IMR-90 (cell line): Measurements from ENCODE around the gene SMC1B. TPM values are rescaled to one million over a fixed set of nuclear protein-coding genes. Genes with fewer than 3 reads are reported as not detected.

Experiments
- ATAC-seq: fragments of 200-7000 bp; cut with Tn5 transposase; 2 replicates; pipeline ENCODE4 v1.9.1; 2020; ENCODE audit warnings: low read depth, mild to moderate bottlenecking, moderate library complexity
- BruUV-seq: library from RNA; stranded (reverse); fragments of 400-500 nt; replicated peaks from 2 replicates; lab custom pipeline; 2021; lab: Mats Ljungman, UMichigan
- CTCF ChIA-PET: fragments of 300-600 bp; formaldehyde crosslinking; extraction: SDS; loops from one replicate; lab custom pipeline; 2021; ENCODE audit warnings: antibody characterized with exemption; lab: Yijun Ruan, JAX
- POLR2A ChIA-PET: fragments of 300-600 bp; sonication (Branson Sonifier 250); formaldehyde crosslinking; loops from one replicate; lab custom pipeline; 2022; ENCODE audit warnings: antibody characterized with exemption; ENCODE audit not compliant: unreplicated experiment; lab: Charles Lee
- DNase-seq: peaks from one replicate; pipeline ENCODE4 v3.0.0; 2013
- H2AFZ ChIP-seq: replicated peaks from 2 replicates; pipeline ENCODE3; 2013; ENCODE audit warnings: low read length, mild to moderate bottlenecking; ENCODE audit not compliant: poor library complexity
- H2AK5ac ChIP-seq: 2 replicates; pipeline ENCODE4 v1.6.1; 2013; ENCODE audit warnings: low read depth, low read length, inconsistent platforms
- H2AK9ac ChIP-seq: replicated peaks from 2 replicates; pipeline ENCODE3; 2013; ENCODE audit warnings: mild to moderate bottlenecking, low read depth, low read length, moderate library complexity; ENCODE audit not compliant: poor library complexity
- H2BK120ac ChIP-seq: 2 replicates; pipeline ENCODE4 v1.6.1; 2013; ENCODE audit warnings: low read depth, low read length, inconsistent platforms
- H2BK15ac ChIP-seq: 3 replicates; pipeline ENCODE4 v1.6.1; 2013; ENCODE audit warnings: low read depth, low read length, inconsistent platforms
- H2BK20ac ChIP-seq: 2 replicates; pipeline ENCODE4 v1.6.1; 2013; ENCODE audit warnings: low read depth, mild to moderate bottlenecking, inconsistent platforms, low read length, moderate library complexity
- H2BK5ac ChIP-seq: 2 replicates; pipeline ENCODE4 v1.6.1; 2013; ENCODE audit warnings: mild to moderate bottlenecking, low read depth, low read length, inconsistent platforms; ENCODE audit not compliant: poor library complexity, severe bottlenecking
- H3K14ac ChIP-seq: replicated peaks from 2 replicates; pipeline ENCODE4 v1.6.1; 2013; ENCODE audit warnings: low read depth, low read length, inconsistent platforms
- H3K18ac ChIP-seq: 2 replicates; pipeline ENCODE4 v1.6.1; 2013; ENCODE audit warnings: low read depth, low read length, control low read depth
- H3K23ac ChIP-seq: 2 replicates; pipeline ENCODE4 v1.6.1; 2013; ENCODE audit warnings: low read depth, low read length, inconsistent platforms
- H3K27ac ChIP-seq: 2 replicates; pipeline ENCODE4 v1.5.1; 2013; ENCODE audit warnings: mild to moderate bottlenecking, control low read depth, low read length; ENCODE audit not compliant: insufficient read depth
- H3K27me3 ChIP-seq: 2 replicates; pipeline ENCODE4 v1.6.1; 2013; ENCODE audit warnings: low read length; ENCODE audit not compliant: control insufficient read depth, insufficient read depth
- H3K36me3 ChIP-seq: 2 replicates; pipeline ENCODE4 v1.6.1; 2013; ENCODE audit warnings: low read length, mixed read lengths; ENCODE audit not compliant: control insufficient read depth, insufficient read depth
- H3K4ac ChIP-seq: 2 replicates; pipeline ENCODE4 v1.6.1; 2013; ENCODE audit warnings: low read depth, low read length, inconsistent platforms
- H3K4me1 ChIP-seq: 2 replicates; pipeline ENCODE4 v1.6.1; 2013; ENCODE audit warnings: low read length, mixed read lengths; ENCODE audit not compliant: control insufficient read depth, insufficient read depth
- H3K4me2 ChIP-seq: 2 replicates; pipeline ENCODE4 v1.6.1; 2013; ENCODE audit warnings: low read depth, mild to moderate bottlenecking, control low read depth, low read length, moderate library complexity
- H3K4me3 ChIP-seq: 2 replicates; pipeline ENCODE4 v1.5.1; 2013; ENCODE audit warnings: low read depth, mild to moderate bottlenecking, control low read depth, low read length, moderate library complexity; ENCODE audit not compliant: insufficient read depth
- H3K56ac ChIP-seq: 2 replicates; pipeline ENCODE4 v1.6.1; 2013; ENCODE audit warnings: low read length, inconsistent platforms; ENCODE audit not compliant: insufficient read depth; ENCODE audit errors: extremely low read depth
- H3K79me1 ChIP-seq, 2 experiments: 2 replicates each; pipeline ENCODE4 v1.6.1; 2013; ENCODE audit warnings: low read length in 2 of 2, inconsistent platforms in 1 of 2, low read depth in 1 of 2
- H3K9ac ChIP-seq: 2 replicates; pipeline ENCODE4 v1.6.1; 2013; ENCODE audit warnings: low read depth, low read length, control low read depth
- H3K9me1 ChIP-seq: 2 replicates; pipeline ENCODE4 v1.6.1; 2013; ENCODE audit warnings: low read length, inconsistent platforms; ENCODE audit not compliant: insufficient read depth
- H3K9me3 ChIP-seq: 2 replicates; pipeline ENCODE4 v1.6.1; 2013; ENCODE audit warnings: low read length; ENCODE audit not compliant: control insufficient read depth, insufficient read depth
- H4K20me1 ChIP-seq: 2 replicates; pipeline ENCODE4 v1.6.1; 2013; ENCODE audit warnings: low read length, inconsistent platforms; ENCODE audit not compliant: insufficient read depth
- H4K5ac ChIP-seq: 2 replicates; pipeline ENCODE4 v1.6.1; 2013; ENCODE audit warnings: mild to moderate bottlenecking, low read depth, low read length, control low read depth
- H4K8ac ChIP-seq, 2 experiments: 2 replicates each; pipeline ENCODE4 v1.6.1; 2013; ENCODE audit warnings: low read depth in 2 of 2, low read length in 2 of 2, control low read depth in 1 of 2, inconsistent platforms in 1 of 2
- H4K91ac ChIP-seq: 2 replicates; pipeline ENCODE4 v1.6.1; 2013; ENCODE audit warnings: low read depth, low read length, inconsistent platforms; ENCODE audit not compliant: insufficient read depth
- BHLHE40 ChIP-seq: fragments of 150-350 bp; IDR thresholded peaks from 2 replicates; pipeline ENCODE4 v1.6.1; 2016; ENCODE audit warnings: mild to moderate bottlenecking, low read depth, low read length
- CEBPB ChIP-seq: IDR thresholded peaks from 2 replicates; pipeline ENCODE4 v1.6.1; 2012; ENCODE audit warnings: low read depth, low read length, improper control_type of control experiment
- FOS ChIP-seq: fragments of 150-350 bp; IDR thresholded peaks from 2 replicates; pipeline ENCODE4 v1.6.1; 2016; ENCODE audit warnings: low read depth, low read length
- POLR2A ChIP-seq: IDR thresholded peaks from 2 replicates; pipeline ENCODE4 v1.6.1; 2012; ENCODE audit warnings: mild to moderate bottlenecking, low read depth, low read length
- RCOR1 ChIP-seq: IDR thresholded peaks from 2 replicates; pipeline ENCODE4 v1.6.1; 2012; ENCODE audit warnings: mild to moderate bottlenecking, low read length, improper control_type of control experiment; ENCODE audit not compliant: insufficient replicate concordance
- WGBS, 2 experiments: methylation state at CpG; one replicate each; pipeline versions ENCODE4 v1.1.5 to v1.1.7; 2013; ENCODE audit warnings: missing lambda C conversion rate in 2 of 2; ENCODE audit not compliant: insufficient read length in 1 of 2; ENCODE audit errors: extremely low coverage in 2 of 2; 5-methylcytosine and 5-hydroxymethylcytosine counted together
- dilution Hi-C: fragments of 300-500 bp; cut with HindIII; formaldehyde crosslinking; loops from one replicate; pipeline ENCODE4 v1.14.3; 2018; ENCODE audit warnings: low sequenced_read_pairs; ENCODE audit not compliant: unreplicated experiment
- in situ Hi-C: fragments of 300-500 bp; cut with MboI; formaldehyde crosslinking; loops from 3 replicates; pipeline ENCODE4 v1.14.3; 2019; ENCODE audit warnings: low sequenced_read_pairs, inconsistent platforms, mixed read lengths
- intact Hi-C: fragments of 100-400 bp; cut with micrococcal nuclease; formaldehyde crosslinking; loops from 2 replicates; pipeline ENCODE4 v1.10.0; 2022
- polyA plus RNA-seq, 3 experiments: library from polyadenylated mRNA; depleted of rRNA; stranded (reverse); fragments of >200 nt; gene quantifications; 2 replicates each; pipeline ENCODE4 v1.2.3, GENCODE V29; 2012; ENCODE audit warnings: low replicate concordance in 1 of 3
- total RNA-seq: library from RNA; depleted of rRNA; stranded (reverse); fragments of >200 nt; gene quantifications from 2 replicates; pipeline ENCODE4 v1.2.3, GENCODE V29; 2012

The SMC1B gene
- total and polyA plus RNA-seq, 2 of the 4 experiments (the other 2 are of a cell fraction) = not detected

DNA sequence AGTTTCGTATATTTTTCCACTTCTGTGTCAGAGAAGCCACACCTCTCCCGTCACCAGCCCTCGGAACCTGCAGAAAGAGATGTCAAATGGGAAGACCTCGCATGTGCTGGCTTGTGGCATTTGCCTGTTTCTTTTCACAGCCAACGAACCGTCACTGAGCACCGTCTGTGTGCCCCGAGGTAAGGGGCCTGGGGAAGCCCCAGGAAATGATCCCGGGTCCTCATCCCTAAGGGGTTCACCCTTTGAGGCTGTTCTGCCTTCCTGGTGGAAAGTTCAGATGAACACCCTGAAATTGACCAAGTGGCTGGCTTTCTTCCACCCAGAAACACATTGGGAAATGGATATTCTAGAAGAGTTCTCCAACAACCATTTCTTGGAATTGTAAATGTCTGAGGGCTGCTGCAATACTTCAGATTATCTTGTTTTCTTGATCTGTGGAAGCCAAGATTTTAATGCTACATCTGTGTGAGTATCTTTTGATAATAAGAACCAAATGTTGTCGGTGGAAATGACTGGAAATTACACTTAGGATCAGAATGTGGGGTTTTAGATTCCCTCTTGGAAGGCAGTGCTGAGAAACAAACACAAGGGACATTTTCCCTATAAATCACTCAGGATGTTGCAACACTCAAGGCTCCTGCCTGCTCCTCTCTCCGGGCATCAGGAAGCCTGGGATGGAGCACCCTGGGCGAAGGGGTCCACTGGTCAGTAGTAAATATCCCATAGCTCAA lies 37.7 kb upstream of the SMC1B start:
- dilution Hi-C loops = no loop called here
- Histone ChIP-seq H3K4me1 (peaks cover 37% of the 10 kb centered on the region), H4K91ac (peak overlapping the region; percentile 91), H4K5ac (peak overlapping the region; percentile 79), H3K27me3 (no peaks in the 10 kb centered on the region), H3K36me3 (no peaks in the 10 kb centered on the region), H3K4me3 (no peak overlapping the region), H3K56ac (peak overlapping the region; percentile 60; the same call in 1 of the 2 replicates), H4K20me1 (no peaks in the 10 kb centered on the region), H2BK20ac (peak overlapping the region; percentile 92), H3K14ac (peak overlapping the region; percentile 88), H3K4ac (peak overlapping the region; percentile 92), H3K4me2 (0 out of 2 replicates have a peak overlapping the region, but pooled peaks have one; percentile 1), H2BK5ac (peak overlapping the region; percentile 82), H2BK120ac (peak overlapping the region; percentile 94), H2BK15ac (peak overlapping the region; percentile 89; the same call in 2 of the 3 replicates), H2AK9ac (peak overlapping the region; percentile 80), H3K23ac (peak overlapping the region; percentile 47), H3K18ac (peak overlapping the region; percentile 92), H3K27ac (peak overlapping the region; percentile 100), H3K9me3 (no peaks in the 10 kb centered on the region), H2AK5ac (peak overlapping the region; percentile 97), H3K9me1 (peaks cover 34% of the 10 kb centered on the region), H3K9ac (peak overlapping the region; percentile 19; the same call in 1 of the 2 replicates), H3K79me1 (no peaks in the 10 kb centered on the region), H2AFZ (no peak overlapping the region), H4K8ac (peak overlapping the region; percentile 31 to 75; a peak in 2 of 4 replicates)
- ATAC-seq (peak; percentile 79), DNase-seq (peak; percentile 97)
- in situ Hi-C loops = loop anchor here (5.0 kb wide), 2 partner anchors 56 to 101 kb away; no protein-coding TSS in a partner anchor
- BruUV-seq = no TSS peak
- CTCF ChIA-PET = no interaction called here
- TF ChIP-seq RCOR1 (no peak), FOS (peak; percentile 33; the same call in 1 of the 2 replicates), CEBPB (peak; percentile 97), POLR2A (no peak), BHLHE40 (0 out of 2 replicates have a peak, but pooled peaks have one; percentile 3)
- 50% methylated on average over 3 of the region's 12 CpGs; no CpG with 5 or more reads in 1 of the 2 experiments for WGBS, 2 experiments
- intact Hi-C loops = no loop called here
- POLR2A ChIA-PET = no interaction called here
